Esophagus (tissue), 2 donors: ENCODE data around the gene DYDC2. TPM values are rescaled to one million over a fixed set of nuclear protein-coding genes. Genes with fewer than 3 reads are reported as not detected.
A peak's percentile ranks its signal among the peaks of the same experiment; 100 is the strongest.

Source experiments
- H3K27ac ChIP-seq, 2 donors: one replicate each; pipeline ENCODE4 v1.5.1; 2013; ENCODE audit warnings: low read depth in 2 of 2, mild to moderate bottlenecking in 2 of 2, inconsistent platforms in 1 of 2, low read length in 1 of 2, moderate library complexity in 1 of 2
- H3K27me3 ChIP-seq, 2 donors: one replicate each; pipeline ENCODE4 v1.6.1; 2013; ENCODE audit warnings: low read length in 2 of 2, control low read depth in 1 of 2, mild to moderate bottlenecking in 1 of 2; ENCODE audit not compliant: insufficient read depth in 2 of 2, control insufficient read depth in 1 of 2
- H3K36me3 ChIP-seq, 2 donors: one replicate each; pipeline ENCODE4 v1.6.1; 2013; ENCODE audit warnings: low read length in 1 of 2; ENCODE audit not compliant: control insufficient read depth in 2 of 2, insufficient read depth in 2 of 2
- H3K4me1 ChIP-seq, 2 donors: one replicate each; pipeline ENCODE4 v1.6.1; 2013; ENCODE audit warnings: low read length in 1 of 2; ENCODE audit not compliant: control insufficient read depth in 2 of 2, insufficient read depth in 2 of 2
- H3K4me3 ChIP-seq, 2 donors: one replicate each; pipeline ENCODE4 v1.5.1; 2013; ENCODE audit warnings: low read length in 2 of 2, mild to moderate bottlenecking in 2 of 2, low read depth in 1 of 2, moderate library complexity in 1 of 2
- H3K9me3 ChIP-seq, 2 donors: one replicate each; pipeline ENCODE4 v1.6.1; 2013; ENCODE audit warnings: mild to moderate bottlenecking in 2 of 2, low read depth in 1 of 2, low read length in 1 of 2, moderate library complexity in 1 of 2; ENCODE audit not compliant: control insufficient read depth in 2 of 2, insufficient read depth in 1 of 2
- WGBS, 2 donors: extraction: QIAGEN DNeasy Blood & Tissue Kit; methylation state at CpG; one replicate each; pipeline ENCODE4 v1.1.7; 2013; 5-methylcytosine and 5-hydroxymethylcytosine counted together
- polyA plus RNA-seq, 2 donors: library from polyadenylated mRNA; stranded (reverse); fragments of 200-250 nt; gene quantifications; one replicate each; pipeline ENCODE4 v1.2.3, GENCODE V29; 2013
- donor health status: healthy with polysubstance abuse.
- donor health status: Bipolar disorder and iron deficiency.

DYDC2 gene
- polyA plus RNA-seq, 2 donors = 0.34 to 0.77 TPM

DNA sequence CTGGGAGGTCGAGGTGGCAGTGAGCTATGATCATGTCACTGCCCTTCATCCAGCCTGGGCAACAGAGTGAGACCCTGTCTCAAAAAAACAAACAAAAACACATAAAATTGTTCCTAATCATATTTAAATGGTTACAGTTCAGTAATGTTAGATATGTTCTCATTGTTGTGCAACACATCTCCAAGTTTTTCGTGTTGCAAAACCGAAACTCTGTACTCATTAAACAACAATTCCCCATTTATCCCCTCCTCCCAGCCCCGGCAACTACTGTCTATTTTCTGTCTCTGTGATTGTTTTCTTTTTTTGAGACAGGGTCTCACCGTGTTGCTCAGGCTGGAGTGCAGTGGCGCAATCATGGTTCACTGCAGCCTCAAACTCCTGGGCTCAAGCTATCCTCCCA is 35.7 kb downstream of the DYDC2 start:
- H3K9me3 ChIP-seq = no peaks in the 10 kb centered on the region
- 75 to 78% methylated on average over 6 of the region's 6 CpGs for WGBS, 2 donors
- H3K4me3 ChIP-seq = no peak overlapping the region
- no peaks in the 10 kb centered on the region for H3K36me3 ChIP-seq
- H3K4me1 ChIP-seq = peaks cover 0 to 6% of the 10 kb centered on the region in 2 donors
- no peak overlapping the region for H3K27ac ChIP-seq
- H3K27me3 ChIP-seq = no peaks in the 10 kb centered on the region

GRCh38 chr10:80394358-80394916 is 37.9 kb downstream of the DYDC2 start:
- Histone ChIP-seq H3K4me1 (peaks cover 0 to 6% of the 10 kb centered on the region in 2 donors), H3K36me3 (no peaks in the 10 kb centered on the region), H3K27me3 (no peaks in the 10 kb centered on the region), H3K27ac (peak overlapping the region; percentile 23 to 36), H3K4me3 (no peak overlapping the region), H3K9me3 (no peaks in the 10 kb centered on the region)
- WGBS, 2 donors = 41 to 49% methylated on average over 2 of the region's 2 CpGs

GRCh38 chr10:80397014-80397413 is 40.4 kb downstream of the DYDC2 start:
- WGBS, 2 donors = 83 to 93% methylated on average over 2 of the region's 2 CpGs
- Histone ChIP-seq H3K9me3 (no peaks in the 10 kb centered on the region), H3K4me3 (no peak overlapping the region), H3K27ac (no peak overlapping the region), H3K27me3 (no peaks in the 10 kb centered on the region), H3K4me1 (peaks cover 0 to 6% of the 10 kb centered on the region in 2 donors), H3K36me3 (no peaks in the 10 kb centered on the region)

DNA sequence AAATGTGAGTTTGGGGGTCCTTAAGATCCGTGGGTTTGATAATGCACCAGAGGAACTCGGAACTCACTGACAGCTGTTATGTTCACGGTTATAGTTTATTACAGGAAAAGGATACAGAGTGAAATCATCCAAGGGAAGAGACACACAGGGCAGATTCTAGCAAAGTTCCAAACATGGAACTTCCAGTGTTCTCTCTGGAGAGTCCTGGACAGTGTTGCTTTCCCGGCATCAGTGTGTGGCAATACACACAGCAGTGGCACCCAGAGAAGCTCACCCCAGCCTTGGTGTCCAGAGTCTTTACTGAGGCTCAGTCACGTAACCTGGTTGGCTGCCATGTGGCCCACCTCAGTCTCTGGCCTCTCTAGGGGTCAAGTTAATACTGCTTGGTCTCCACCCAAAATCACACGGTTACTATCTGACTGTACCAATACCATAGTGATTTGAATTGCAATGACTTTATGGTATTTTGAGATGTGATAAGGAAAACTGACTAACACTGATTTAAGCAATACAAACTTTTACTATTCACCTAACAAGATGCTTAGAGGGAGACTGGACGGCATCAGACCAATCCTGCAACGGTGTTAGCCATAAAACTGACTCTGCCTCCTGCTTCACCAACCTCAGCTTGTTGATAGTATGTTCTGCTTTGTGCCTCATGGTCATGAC is 43.7 kb downstream of the DYDC2 start:
- H3K4me3 ChIP-seq = no peak overlapping the region
- WGBS, 2 donors = 75 to 82% methylated on average over 8 of the region's 8 CpGs
- H3K36me3 ChIP-seq = no peaks in the 10 kb centered on the region
- no peaks in the 10 kb centered on the region for H3K9me3 ChIP-seq
- H3K4me1 ChIP-seq = peaks cover 0 to 3% of the 10 kb centered on the region in 2 donors
- H3K27me3 ChIP-seq = no peaks in the 10 kb centered on the region
- H3K27ac ChIP-seq = no peak overlapping the region

DNA sequence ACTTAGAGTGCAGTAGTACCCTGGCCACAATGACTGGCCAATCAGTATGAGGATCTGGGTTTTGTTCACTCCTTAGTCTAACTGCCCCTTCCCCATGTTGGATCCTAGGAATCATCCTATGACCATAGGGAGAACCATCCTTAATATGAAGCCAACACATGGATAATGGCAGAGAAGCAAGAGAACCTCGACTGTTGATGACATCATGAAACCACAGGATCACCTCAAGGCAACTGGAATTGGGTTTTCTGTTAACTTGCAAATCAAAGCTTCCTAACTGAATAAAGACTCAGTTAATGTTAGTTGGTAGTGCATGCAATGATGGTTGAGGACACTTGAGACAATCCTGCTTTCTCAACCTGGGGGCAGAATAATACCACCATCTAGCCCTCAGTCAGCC is 48.5 kb downstream of the DYDC2 start:
- H3K9me3 ChIP-seq = no peaks in the 10 kb centered on the region
- peaks cover under 1 to 1% of the 10 kb centered on the region in 2 donors for H3K4me1 ChIP-seq
- 72% methylated on average over 1 of the region's 1 CpG for WGBS, 2 donors
- no peak overlapping the region for H3K27ac ChIP-seq
- no peaks in the 10 kb centered on the region for H3K27me3 ChIP-seq
- H3K4me3 ChIP-seq = no peak overlapping the region
- no peaks in the 10 kb centered on the region for H3K36me3 ChIP-seq

GRCh38 chr10:80405626-80406025 is 49.0 kb downstream of the DYDC2 start:
- Histone ChIP-seq H3K27ac (no peak overlapping the region), H3K4me1 (peaks cover 3 to 4% of the 10 kb centered on the region in 2 donors), H3K36me3 (no peaks in the 10 kb centered on the region), H3K27me3 (no peaks in the 10 kb centered on the region), H3K4me3 (no peak overlapping the region), H3K9me3 (no peaks in the 10 kb centered on the region)
- 68 to 69% methylated on average over 4 of the region's 4 CpGs for WGBS, 2 donors

DNA sequence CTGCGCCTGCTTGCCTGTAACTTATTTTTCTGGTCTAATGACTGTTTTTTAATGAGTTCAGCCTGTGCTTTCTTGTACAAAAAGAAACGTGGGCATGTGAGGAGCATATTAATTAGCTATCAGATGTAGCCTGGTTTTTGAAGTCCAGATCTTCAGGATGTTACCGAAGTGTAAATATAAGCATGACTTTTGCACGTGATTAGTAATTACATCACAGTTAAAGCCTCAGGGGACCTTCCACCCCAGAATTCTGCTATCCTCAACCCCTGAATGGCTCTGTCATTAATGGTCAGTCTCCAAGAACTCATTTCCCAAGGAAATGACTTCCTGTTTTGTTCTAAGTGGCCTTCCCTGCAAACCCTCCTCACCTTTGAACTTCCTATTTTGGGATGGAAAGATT is 49.6 kb downstream of the DYDC2 start:
- Histone ChIP-seq H3K4me3 (no peak overlapping the region), H3K36me3 (no peaks in the 10 kb centered on the region), H3K27ac (no peak overlapping the region), H3K27me3 (no peaks in the 10 kb centered on the region), H3K4me1 (peaks cover 3 to 9% of the 10 kb centered on the region in 2 donors), H3K9me3 (no peaks in the 10 kb centered on the region)
- 48 to 54% methylated on average over 4 of the region's 4 CpGs for WGBS, 2 donors

DNA sequence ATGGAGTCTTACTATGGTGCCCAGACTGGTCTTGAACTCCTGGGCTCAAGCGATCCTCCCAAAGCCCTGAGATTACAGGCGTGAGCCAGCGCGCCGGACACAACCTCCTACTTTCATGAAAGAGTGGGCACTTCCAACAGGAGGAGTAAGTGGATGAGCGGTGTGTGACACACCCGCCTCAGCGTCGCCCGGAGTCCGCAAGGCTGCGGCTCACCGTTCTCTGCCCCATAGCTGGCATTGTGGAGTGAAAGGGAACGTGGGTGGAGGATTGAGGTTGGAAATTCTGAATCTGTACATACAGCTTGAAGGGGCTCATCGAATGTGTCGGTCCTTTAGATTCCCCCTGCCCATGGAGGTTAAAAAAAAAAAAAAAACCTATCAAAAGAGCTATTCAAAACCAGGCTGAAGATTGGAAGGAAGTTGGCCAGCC is 51.2 kb downstream of the DYDC2 start:
- Histone ChIP-seq H3K4me1 (peaks cover 9 to 13% of the 10 kb centered on the region in 2 donors), H3K9me3 (no peaks in the 10 kb centered on the region), H3K36me3 (no peaks in the 10 kb centered on the region), H3K27ac (peak overlapping the region; percentile 85 to 89), H3K27me3 (no peaks in the 10 kb centered on the region), H3K4me3 (peak overlapping the region; percentile 57 to 83)
- WGBS, 2 donors = 8 to 12% methylated on average over 16 of the region's 16 CpGs

DNA sequence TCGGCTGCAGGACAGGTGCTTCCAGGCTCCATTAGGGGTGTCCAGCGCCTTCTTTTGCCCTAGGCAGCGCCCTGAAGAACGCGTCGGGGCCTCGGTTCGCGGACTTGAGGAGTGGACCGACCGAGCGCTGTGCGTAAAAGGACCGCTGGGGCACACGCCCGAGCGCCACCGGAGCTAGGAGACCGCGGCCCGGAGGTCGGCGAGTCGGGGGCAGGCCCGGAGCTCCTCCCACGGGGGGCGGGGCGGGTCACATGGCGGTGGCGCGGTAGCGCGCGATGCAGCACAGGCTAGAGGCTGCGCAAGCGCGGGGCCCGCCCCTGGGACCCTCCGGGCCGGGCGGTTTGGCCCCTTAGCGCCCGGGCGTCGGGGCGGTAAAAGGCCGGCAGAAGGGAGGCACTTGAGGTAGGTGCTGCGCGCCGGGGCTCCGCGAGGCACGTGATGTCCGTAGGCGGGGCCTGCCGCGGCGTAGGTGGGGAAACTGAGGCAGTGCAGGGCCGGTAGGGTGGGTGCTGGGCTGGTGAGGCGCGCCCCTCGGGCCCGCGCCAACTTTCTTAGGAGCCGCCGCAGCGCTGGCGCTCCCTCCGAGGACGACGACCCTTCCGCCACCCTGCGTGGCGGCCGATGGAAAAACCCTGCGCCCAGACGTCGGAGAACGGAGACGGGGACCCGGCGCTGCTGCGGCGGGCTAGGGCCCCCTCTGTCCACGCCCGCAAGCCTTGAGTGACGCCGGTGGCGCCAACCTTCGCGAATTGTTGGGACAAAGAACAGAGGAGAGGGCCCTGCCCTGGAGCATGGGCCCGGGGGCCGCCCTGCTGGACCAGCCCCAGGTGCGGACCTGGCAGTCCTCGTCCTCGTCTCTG is 51.9 kb downstream of the DYDC2 start, which contains the start of gene PRXL2A:
Gene PRXL2A, plus strand, starts transcription at position 310 of the 860 bp plus-strand sequence. CDS start 11,917 bp downstream, outside the sequence.
- Histone ChIP-seq H3K27ac (peak within 1 kb of the TSS; percentile 85 to 89), H3K36me3 (no peaks in the 10 kb centered on the region), H3K27me3 (no peaks in the 10 kb centered on the region), H3K4me3 (peak within 1 kb of the TSS; percentile 57 to 83), H3K4me1 (peaks cover 13 to 14% of the 10 kb centered on the region in 2 donors), H3K9me3 (no peaks in the 10 kb centered on the region)
- WGBS, 2 donors = 1% methylated on average over 90 to 96 of the region's 96 CpGs
